GM18517 (cell line): ENCODE results near the gene YIPF2.
"Not testable (repeated sequence)": the region's sequence is repeated elsewhere in the genome, so short reads cannot be mapped to it uniquely, and the experiment has no call there.

ENCODE experiments used
- ATAC-seq: cut with Tn5 transposase; IDR thresholded peaks from one replicate; pipeline ENCODE4 v1.9.1; 2021; ENCODE audit warnings: mild to moderate bottlenecking, moderate library complexity; ENCODE audit not compliant: unreplicated experiment

YIPF2 gene

DNA sequence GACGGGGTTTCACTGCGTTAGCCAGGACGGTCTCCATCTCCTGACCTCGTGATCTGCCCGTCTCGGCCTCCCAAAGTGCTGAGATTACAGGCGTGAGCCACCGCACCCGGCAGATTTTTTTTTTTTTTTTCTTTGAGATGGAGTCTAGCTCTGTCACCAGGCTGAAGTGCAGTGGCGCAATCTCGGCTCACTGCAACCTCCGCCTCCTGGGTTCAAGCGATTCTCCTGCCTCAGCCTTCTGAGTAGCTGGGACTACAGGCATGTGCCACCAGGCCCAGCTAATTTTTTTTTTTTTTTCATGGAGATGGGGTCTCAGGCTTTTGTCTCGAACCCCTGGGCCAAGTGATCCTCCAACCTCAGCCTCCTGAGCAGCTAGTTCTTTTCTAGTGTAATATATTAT is 13.2 kb upstream of the YIPF2 start:
- not testable (repeated sequence) for ATAC-seq

DNA sequence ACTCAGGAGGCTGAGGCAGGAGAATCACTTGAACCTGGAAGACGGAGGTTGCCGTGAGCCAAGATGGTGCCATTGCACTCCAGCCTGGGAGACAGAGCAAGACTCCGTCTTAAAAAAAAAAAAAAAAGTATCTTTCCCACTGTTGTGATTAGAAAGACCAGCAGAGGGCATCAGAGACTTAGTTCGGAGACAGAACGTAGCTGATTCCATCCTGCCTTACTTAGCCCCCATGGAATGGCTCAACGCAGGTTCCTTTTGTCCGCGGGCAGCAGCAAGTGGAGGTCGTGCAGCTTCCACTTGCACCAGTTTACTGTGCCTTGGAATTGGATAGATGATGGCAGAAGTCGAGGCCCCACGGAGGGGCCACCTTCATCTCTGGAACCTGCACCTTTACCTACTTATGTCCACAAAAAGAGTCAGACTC is 8.2 kb upstream of the YIPF2 start:
- ATAC-seq, result no peak

DNA sequence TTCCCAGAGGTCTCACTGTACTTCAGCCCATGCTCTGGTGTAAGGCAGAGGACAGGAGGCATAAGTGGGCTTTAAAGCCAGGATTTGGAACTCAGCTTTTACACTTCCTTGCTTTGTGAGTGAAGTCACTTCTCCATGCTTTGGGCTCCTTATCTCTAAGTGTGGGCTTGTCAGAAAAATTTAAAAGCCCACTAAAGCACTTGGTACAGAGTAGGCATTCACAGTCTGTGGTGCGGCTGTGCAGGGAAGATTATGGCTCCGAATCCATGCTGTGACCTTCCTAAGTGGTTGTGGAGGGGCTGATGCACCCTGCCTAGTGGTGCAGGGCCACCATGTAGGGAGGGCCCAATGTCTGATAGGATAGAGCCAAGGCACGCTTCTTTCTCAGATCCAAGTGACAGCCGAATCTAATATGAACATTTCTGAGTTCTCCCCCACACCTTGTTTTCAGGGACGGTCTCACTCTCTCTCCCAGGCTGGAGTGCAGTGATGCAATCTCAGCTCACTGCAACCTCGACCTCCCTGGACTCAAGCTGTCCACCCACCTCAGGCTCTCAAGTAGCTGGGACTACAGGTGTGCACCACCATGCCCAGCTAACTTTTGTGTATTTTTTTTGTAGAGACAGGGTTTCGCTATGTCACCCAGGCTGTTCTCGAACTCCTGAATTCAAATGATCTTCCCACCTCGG is 7.1 kb upstream of the YIPF2 start:
- no peak for ATAC-seq

DNA sequence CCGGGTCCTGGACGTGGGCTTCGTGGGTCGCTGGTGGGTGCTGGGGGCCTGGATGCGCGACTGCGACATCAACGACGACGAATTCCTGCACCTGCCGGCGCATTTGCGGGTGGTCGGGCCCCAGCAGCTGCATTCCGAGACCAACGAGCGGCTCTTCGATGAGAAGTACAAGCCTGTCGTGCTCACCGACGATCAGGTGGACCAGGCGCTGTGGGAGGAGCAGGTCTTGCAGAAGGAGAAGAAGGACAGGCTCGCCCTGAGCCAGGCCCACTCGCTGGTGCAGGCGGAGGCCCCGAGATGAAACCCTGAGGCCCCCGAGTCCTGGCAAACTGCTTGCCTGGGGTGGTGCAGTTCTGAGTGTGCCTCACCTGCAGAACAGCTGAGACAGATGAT is 959 bp upstream of the YIPF2 start:
- ATAC-seq, result no peak

DNA sequence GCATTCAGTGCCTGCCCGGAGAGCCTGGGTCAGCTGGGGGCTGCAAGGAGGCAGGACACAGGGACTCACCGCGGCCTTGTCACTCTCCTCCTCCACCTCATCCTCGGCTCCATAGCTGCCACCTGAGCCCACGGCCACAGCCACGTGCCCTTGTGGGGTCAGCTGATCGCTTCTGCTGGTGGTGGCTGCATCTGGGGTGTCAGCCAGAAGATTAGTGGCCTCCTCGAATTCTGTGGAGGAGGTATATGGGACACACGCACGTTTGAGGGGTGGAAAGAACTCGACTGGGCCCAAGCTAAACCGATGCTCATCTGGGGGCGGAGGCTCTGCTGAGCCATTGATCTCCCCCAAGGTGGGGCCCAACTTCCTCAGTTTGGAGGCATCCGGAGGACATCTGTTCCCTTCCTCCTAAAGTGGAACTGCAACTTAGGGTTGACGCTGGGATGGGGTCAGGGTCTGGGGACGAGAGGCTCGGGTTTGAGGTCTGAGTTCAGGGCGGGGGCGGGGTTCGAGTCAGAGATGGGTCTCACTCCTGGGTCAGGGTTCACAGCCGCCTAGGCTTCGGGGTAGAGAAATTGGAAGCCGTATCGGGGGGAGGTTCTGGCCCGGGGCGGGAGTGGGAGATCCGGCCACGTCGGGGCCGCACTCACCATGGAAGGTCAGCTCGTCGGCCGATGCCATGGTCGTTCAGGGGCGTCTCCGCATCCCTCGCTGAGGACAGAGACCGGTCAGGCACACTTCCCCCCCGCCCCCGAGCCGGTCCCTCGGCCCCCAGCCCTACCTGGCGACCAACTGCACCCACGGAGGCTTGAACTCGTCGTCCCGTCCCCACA is 493 bp downstream of the YIPF2 start:
- peak; percentile 6 for ATAC-seq

DNA sequence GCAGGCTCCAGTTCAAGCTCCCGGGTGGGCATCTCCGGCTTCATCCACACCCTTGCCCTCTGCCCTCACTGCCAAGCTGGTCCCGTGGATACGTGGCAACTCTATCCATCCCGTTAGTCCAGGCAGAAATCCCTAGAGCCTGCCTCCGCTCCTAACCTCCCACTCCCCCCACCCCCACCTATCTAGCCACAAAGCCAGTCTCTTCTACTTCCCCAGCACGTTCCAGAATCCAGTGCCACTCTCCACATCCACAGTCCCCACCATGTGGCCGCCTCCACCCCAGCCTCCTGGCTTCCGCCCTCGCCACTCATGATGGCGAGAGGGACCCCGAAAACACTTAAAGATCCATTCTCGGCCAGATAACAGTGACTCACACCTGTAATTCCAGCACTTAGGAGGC is 3.8 kb downstream of the YIPF2 start:
- ATAC-seq, result no peak

DNA sequence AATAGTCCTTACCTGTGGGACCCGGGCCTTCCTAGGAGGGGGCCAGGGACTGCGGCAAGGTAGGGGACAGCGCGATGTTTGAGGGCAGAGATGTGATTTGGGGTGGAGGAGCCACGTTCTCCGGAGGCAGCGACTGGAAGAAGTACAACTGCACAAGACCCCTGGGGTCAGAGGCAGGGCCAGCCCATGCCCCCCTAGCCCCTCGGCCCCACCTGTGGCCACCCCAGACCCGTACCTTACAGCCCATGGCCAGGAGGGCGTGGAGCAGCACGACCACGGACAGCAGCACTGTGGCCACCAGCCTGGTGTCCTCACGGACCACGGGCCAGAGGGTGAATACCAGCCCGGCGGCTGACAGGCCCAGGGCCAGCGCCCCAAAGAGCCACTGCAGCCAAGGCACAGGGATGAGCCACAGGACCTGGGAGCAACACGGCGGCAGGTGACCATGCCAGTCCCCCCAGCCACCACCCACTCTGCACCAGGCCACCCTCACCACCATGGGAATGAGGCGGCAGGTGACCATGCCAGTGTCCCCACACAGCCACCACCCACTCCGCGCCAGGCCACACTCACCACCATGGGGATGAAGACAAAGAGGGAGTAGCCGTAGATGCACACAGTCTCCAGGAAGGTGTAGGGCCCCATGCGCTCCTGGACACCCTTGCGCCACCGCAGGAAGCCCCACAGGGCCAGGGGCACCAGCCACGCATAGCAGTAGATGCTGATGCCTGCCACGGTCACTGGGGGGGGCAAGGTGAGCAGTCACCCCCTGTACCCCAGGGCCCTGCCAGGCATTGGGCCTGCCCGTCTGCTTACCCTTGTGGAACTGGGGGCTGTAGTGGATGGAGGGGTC is 5.0 kb downstream of the YIPF2 start:
- no peak for ATAC-seq

DNA sequence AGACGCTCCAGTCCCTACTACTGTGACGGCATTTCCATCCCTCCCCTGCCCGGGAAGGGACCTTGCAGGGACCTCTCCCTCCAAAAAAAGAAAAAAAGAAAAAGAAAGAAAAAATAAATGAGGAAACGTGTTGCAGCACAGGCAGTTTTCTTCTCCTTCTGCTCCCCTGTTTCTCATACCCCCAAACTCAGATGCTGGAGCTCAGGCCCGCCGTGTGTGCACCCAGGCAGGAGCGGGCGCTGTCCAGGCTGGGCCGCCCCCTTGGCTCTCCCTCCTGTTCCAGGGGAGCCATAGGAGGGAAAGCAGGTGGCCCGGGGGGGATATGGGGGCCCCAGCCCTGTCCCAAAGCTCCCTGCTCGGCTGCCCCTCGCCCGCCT is 5.8 kb downstream of the YIPF2 start:
- ATAC-seq, result no peak

DNA sequence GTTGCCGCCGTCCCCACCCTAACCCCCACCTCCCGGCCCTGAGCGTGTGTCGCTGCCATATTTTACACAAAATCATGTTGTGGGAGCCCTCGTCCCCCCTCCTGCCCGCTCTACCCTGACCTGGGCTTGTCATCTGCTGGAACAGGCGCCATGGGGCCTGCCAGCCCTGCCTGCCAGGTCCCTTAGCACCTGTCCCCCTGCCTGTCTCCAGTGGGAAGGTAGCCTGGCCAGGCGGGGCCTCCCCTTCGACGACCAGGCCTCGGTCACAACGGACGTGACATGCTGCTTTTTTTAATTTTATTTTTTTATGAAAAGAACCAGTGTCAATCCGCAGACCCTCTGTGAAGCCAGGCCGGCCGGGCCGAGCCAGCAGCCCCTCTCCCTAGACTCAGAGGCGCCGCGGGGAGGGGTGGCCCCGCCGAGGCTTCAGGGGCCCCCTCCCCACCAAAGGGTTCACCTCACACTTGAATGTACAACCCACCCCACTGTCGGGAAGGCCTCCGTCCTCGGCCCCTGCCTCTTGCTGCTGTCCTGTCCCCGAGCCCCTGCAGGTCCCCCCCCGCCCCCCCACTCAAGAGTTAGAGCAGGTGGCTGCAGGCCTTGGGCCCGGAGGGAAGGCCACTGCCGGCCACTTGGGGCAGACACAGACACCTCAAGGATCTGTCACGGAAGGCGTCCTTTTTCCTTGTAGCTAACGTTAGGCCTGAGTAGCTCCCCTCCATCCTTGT is 6.4 kb downstream of the YIPF2 start:
- ATAC-seq, result no peak

DNA sequence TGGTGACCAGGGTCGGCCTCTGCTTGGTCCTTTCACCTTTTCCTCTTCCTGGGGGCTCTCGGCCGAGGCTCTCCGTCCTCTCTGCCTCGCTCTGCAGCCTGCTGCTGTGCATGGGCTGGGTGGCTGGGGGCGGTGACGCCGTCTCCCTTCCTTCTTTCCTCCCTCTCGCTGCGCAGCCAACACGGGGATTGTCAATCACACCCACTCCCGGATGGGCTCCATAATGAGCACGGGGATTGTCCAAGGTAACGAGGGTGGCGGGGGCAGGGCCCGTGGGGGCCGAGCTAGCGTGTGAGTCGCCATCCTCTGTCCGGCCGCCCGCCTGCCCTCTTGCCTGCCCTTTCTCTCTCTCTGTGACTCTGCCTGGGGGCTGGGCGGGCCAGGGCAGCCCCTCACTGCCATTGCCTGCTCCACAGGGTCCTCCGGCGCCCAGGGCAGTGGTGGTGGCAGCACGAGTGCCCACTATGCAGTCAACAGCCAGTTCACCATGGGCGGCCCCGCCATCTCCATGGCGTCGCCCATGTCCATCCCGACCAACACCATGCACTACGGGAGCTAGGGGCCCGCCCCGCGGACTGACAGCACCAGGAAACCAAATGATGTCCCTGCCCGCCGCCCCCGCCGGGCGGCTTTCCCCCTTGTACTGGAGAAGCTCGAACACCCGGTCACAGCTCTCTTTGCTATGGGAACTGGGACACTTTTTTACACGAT is 7.1 kb downstream of the YIPF2 start:
- ATAC-seq, result no peak

DNA sequence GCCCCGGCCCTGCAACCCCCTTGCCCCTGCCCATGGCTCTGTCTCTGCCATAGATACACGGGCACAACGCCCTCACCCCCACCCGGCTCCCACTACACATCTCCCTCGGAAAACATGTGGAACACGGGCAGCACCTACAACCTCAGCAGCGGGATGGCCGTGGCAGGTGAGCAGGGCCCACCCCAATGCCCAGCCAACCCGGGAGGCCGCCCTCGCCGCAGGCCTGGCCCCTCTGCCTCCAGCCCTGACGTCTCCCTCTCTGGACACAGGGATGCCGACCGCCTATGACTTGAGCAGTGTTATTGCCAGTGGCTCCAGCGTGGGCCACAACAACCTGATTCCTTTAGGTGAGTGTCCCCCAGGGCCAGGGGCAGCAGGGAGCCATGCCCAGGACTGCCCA is 7.7 kb downstream of the YIPF2 start:
- ATAC-seq, result no peak

DNA sequence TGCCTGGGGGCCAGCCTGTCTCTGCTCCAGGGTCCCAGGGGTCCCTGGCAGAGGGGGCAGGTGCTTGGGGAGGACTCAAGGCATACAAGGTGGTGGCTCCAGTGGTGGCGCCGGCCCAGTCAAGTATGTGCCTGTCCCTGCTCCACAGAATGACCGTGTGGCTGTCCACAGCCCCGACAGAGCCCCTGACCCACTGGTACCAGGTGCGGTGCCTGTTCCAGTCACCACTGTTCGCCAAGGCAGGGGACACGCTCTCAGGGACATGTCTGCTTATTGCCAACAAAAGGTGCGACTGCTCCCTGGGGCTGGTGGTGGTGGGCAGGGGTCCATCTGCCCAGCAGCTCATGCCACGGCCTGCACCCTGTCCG is 8.2 kb downstream of the YIPF2 start:
- ATAC-seq, result no peak

DNA sequence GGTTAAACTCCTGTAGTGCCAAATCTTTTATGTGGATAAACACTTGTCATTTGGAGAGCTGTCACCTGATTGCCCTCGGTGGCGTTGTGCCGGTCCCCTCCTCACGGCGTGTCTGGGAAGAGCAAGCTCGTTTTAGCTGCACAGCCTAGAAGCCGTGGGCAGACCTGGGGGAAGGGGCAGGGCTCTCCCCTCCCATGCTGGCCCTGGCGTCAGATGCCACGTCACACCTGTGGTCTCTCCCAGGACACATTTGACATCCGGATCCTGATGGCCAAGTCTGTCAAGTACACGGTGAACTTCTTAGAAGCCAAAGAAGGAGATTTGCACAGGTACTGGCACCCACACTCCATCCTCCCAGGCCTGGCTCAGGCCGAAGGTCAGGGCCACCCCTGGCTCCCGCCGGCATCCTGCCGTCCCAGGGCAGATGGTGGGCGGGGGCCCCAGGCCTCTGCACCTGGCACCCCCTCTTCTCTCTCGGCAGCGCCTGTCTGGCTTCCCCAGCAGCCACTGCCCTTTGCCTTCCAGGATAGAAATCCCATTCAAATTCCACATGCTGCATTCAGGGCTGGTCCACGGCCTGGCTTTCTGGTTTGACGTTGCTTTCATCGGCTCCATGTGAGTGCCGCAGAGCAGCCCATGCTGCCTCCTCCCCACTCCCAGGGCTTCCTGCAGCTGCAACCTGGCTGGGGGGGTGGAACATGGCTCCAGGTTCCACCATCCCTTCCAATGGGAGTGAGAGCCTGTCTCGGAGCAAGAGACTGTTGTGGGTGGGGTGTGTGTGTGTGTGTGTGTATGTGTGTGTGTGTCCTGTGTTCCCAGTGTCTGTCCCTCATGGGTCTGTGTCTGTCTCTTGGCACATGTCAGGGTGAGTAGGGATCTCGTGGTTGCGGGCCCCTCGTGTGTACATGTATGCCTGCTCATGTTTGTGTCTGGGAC is 8.8 kb downstream of the YIPF2 start:
- ATAC-seq, result no peak

DNA sequence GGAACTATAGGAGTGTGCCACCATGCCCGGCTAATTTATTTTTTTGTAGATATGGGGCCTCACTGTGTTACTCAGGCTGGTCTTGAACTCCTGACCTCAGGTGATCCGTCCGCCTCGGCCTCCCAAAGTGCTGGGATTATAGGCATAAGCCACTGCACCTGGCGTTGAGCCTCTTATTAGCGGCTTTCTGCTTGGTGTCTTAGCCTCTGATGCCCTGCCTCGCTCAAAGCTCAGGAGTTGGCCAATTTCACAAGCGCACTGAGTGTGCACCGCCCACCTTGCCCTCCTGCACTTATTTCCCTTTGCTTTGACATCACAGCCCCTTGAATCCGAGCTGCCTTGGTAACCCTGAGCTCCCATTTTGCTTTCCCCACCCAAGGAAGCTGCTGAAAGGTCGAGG is 10.1 kb downstream of the YIPF2 start:
- ATAC-seq, result no peak

DNA sequence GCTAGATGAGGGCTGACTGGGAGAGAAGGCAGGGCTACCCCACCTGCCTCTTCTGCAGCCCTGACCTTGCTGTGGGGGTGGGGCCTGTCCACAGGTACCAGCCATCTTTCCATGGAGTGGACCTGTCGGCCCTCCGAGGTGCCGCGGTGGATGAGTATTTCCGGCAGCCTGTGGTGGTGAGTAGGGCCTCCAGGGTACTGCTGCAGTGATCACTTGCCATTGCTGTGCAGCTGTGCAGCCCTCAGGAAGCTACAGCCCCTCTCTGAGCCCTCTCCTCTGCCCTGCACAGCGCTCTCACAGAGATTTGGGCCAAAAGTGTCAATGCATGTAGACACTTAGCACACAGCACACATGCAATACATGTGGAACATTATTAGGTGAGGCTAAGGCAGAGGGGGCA is 11.8 kb downstream of the YIPF2 start:
- no peak for ATAC-seq

DNA sequence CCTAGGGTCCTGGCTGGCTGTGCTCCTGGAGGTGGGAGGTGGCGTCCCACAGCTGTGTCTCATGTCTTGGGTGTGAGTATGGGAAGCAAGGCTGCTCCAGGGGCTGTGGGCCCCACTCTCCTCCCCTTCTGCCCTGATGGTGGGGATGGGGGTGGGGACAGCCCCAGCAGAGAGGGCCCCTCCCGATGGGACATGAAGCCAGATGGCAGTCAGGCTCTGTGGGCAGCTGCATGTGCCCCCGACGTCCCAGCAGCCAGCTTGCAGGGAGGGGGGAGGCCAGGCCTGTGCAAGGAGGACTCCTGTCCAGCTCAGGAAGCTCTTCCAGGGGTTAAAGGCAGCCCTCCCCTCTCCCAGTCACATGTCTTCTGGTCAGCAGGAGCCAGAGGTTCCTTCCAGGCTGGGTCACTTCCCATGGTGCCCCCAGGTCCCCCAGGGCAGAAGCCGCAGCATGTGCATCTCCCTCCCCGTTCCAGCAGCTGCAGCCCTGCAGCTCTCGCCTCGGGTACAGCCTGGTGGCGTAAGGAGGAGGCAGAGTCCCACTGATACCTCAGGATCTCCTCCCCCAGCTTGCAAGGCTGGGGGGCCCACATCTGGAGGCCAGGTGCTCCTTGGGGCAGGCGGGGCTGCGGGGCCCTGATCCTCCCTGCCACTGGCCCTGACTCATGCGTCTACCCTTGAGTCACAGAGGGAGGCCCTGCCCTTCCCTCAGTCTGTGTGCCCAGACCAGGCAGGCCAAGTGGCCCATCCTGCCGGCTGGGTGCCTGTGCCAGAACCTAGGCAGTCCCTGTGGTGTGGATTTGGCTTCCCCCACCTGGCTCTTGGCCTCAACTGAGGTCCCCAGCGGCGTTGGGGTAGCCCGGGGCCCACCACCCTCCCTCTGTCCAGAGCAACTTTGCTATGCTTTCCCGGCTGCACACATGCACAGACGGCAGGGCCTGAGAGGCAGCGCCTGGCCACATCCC is 13.0 kb downstream of the YIPF2 start:
- ATAC-seq, result no peak

DNA sequence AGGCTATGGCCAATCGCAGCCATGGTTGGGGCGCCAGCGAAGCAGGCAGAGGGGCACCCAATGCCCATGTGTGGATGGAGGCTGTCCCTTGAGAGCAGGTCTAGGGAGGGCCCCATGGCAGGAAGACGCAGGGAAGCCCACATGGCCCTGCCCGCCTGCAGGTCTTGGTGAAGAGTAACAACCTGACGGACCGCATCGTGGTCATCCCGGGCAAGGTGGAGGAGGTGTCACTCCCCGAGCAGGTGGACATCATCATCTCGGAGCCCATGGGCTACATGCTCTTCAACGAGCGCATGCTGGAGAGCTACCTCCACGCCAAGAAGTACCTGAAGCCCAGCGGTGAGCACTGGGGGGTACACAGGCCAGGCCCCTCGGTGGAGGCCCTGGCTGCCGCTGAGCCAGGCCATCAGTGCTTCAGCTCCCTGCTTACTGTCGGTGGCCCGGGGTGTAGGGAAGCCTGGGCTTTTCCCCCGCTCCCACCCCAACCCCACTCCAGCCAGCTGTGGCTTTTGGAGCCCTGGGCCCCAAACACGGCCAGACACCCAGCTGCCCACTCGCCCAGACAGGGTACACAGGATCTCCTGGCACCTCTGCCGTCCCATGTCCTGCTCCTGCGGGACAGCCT is 14.6 kb downstream of the YIPF2 start:
- ATAC-seq, result no peak

DNA sequence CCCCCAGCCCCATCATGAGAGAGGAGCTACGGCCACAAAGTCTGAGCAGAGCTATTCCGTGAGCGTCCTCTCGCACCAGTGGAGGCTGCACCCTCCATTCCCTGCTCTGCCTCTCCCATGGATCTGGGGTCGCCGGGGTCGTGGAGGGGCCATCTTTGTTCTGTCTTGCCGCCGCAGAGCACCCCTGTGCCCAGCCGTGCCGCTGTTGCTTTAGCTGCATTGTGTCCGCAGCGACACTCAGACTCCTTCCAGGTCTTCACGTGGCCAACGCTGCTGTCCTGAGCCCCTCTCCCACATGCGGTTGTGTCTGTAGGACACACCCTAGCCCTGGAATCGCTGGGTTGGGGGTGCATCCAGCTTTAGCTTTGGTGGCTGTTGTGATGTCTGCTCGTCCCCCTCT is 15.8 kb downstream of the YIPF2 start:
- ATAC-seq, result no peak
